Measurements from ENCODE around the gene LOC101059915.
A peak's percentile ranks its signal among the peaks of the same experiment; 100 is the strongest.
"Not testable (repeated sequence)": the region's sequence is repeated elsewhere in the genome, so short reads cannot be mapped to it uniquely, and the experiment has no call there.

DNA sequence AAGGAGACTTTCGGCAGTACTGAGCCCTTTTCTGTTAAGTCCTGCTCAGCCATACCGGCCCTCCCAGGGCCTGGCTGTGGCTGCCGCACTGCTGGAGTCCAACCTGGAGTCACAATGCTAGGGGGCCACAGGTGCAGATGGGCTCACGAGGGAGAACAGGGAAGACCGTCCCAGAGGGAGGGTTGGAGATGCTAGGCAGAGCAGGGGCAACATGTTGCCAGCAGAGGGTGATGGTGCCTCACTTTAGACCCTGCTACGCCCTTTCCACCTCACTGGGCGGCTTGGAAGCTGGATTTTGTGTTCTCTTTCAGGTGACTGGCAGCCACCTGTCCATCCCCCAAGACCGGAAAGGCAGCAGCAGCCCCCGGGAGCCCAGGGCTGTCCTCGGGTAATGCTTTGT is 2.6 kb downstream of the LOC101059915 start:
- TF ChIP-seq, protein P1, sequence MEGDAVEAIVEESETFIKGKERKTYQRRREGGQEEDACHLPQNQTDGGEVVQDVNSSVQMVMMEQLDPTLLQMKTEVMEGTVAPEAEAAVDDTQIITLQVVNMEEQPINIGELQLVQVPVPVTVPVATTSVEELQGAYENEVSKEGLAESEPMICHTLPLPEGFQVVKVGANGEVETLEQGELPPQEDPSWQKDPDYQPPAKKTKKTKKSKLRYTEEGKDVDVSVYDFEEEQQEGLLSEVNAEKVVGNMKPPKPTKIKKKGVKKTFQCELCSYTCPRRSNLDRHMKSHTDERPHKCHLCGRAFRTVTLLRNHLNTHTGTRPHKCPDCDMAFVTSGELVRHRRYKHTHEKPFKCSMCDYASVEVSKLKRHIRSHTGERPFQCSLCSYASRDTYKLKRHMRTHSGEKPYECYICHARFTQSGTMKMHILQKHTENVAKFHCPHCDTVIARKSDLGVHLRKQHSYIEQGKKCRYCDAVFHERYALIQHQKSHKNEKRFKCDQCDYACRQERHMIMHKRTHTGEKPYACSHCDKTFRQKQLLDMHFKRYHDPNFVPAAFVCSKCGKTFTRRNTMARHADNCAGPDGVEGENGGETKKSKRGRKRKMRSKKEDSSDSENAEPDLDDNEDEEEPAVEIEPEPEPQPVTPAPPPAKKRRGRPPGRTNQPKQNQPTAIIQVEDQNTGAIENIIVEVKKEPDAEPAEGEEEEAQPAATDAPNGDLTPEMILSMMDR (optimal IDR thresholded peaks at IDR 0.05 in 1 of 3, IDR thresholded peaks at IDR 0.05 in 1 of 3, conservative IDR thresholded peaks at IDR 0.05 in 1 of 3; ENCODE audit: extremely low read depth in 1 of 3, insufficient read depth in 2 of 3, low read length in 3 of 3), result peak in 2 of 3 experiments; percentile 18 to 43
- TF ChIP-seq EZH2 (IDR thresholded peaks at IDR 0.05; ENCODE audit: low read length), result not testable (repeated sequence)
